GM10248 (cell line): ENCODE results near the gene SCARB2.

Experiments used
- CTCF ChIA-PET: fragments of 300-600 bp; sonication (Branson Sonifier 250); formaldehyde crosslinking; extraction: SDS; loops from one replicate; lab custom pipeline; 2021; ENCODE audit warnings: antibody characterized with exemption; lab: Yijun Ruan, JAX
- POLR2A ChIA-PET: fragments of 350-650 bp; sonication (Branson Sonifier 250); formaldehyde crosslinking; extraction: SDS; loops from one replicate; lab custom pipeline; 2020; ENCODE audit warnings: antibody characterized with exemption; lab: Yijun Ruan, JAX
- DNase-seq: peaks from one replicate; pipeline ENCODE4 v3.0.0; 2012; ENCODE audit errors: extremely low spot score
- CTCF ChIP-seq: IDR thresholded peaks from 2 replicates; pipeline ENCODE4 v1.5.1; 2012; ENCODE audit warnings: mild to moderate bottlenecking, low read depth; ENCODE audit errors: extremely low read depth, missing control alignments, control extremely low read depth

Gene SCARB2

GRCh38 chr4:76166480-76166879, 47.1 kb downstream of the SCARB2 start:
- POLR2A ChIA-PET = no interaction called here
- DNase-seq = no peak
- no peak for TF ChIP-seq CTCF
- CTCF ChIA-PET = interaction anchor here (1.0 to 1.1 kb wide), 3 partner anchors 11 to 18 kb away, joined by 3 to 4 read pairs (median 3); no protein-coding TSS in a partner anchor

GRCh38 chr4:76160355-76160754, 53.3 kb downstream of the SCARB2 start:
- ChIA-PET POLR2A (no interaction called here), CTCF (no interaction called here)
- TF ChIP-seq CTCF = no peak
- DNase-seq = no peak

- no peak for DNase-seq
Measured at GRCh38 chr4:76156635-76157034, 57.0 kb downstream of the SCARB2 start.

GRCh38 chr4:76155979-76156378, 57.6 kb downstream of the SCARB2 start:
- no peak for TF ChIP-seq CTCF
- CTCF ChIA-PET = interaction anchor here (1.1 to 1.4 kb wide), 3 partner anchors 10 to 23 kb away, joined by 4 to 5 read pairs (median 4); no protein-coding TSS in a partner anchor
- DNase-seq = no peak
- POLR2A ChIA-PET = no interaction called here

More at GRCh38 chr4:76156635-76157034, 57.0 kb downstream of the SCARB2 start:
- POLR2A ChIA-PET = no interaction called here
- CTCF ChIA-PET = interaction anchor here (1.4 kb wide), 2 partner anchors 10 to 17 kb away, joined by 4 to 5 read pairs; no protein-coding TSS in a partner anchor
- no peak for TF ChIP-seq CTCF

GRCh38 chr4:76153356-76153755, 60.3 kb downstream of the SCARB2 start:
- no peak for DNase-seq
- POLR2A ChIA-PET = no interaction called here
- CTCF ChIA-PET = no interaction called here
- TF ChIP-seq CTCF = no peak

GRCh38 chr4:76148142-76148865, 65.3 kb downstream of the SCARB2 start, which contains the start of gene NUP54:
Gene NUP54 (minus strand): TSS chr4:76148397. CDS start chr4:76148374, 23 bp downstream.
- TF ChIP-seq CTCF = no peak
- CTCF ChIA-PET = interaction anchor here (0.9 to 2.3 kb wide), 5 partner anchors 13 to 229 kb away, joined by 3 to 8 read pairs (median 3); no protein-coding TSS in a partner anchor

More at GRCh38 chr4:76148142-76148865, 65.3 kb downstream of the SCARB2 start, which contains the start of gene NUP54:
- DNase-seq = peak; percentile 96
- POLR2A ChIA-PET = no interaction called here
